IPS-18a (cell line): ENCODE results near the gene RAB11FIP3.
A peak's percentile ranks its signal among the peaks of the same experiment; 100 is the strongest.
"Not testable (repeated sequence)": the region's sequence is repeated elsewhere in the genome, so short reads cannot be mapped to it uniquely, and the experiment has no call there.

Experiments used
- H3K27ac ChIP-seq: one replicate; pipeline ENCODE4 v1.5.1; 2013; ENCODE audit warnings: low read length
- H3K27me3 ChIP-seq: one replicate; pipeline ENCODE4 v1.6.1; 2013; ENCODE audit warnings: mild to moderate bottlenecking, low read length; ENCODE audit not compliant: control insufficient read depth, insufficient read depth
- H3K36me3 ChIP-seq: one replicate; pipeline ENCODE4 v1.6.1; 2013; ENCODE audit warnings: low read depth, low read length; ENCODE audit not compliant: control insufficient read depth
- H3K4me1 ChIP-seq: one replicate; pipeline ENCODE4 v1.6.1; 2013; ENCODE audit warnings: low read depth, low read length; ENCODE audit not compliant: control insufficient read depth
- H3K4me3 ChIP-seq: one replicate; pipeline ENCODE4 v1.5.1; 2013; ENCODE audit warnings: low read length
- H3K9ac ChIP-seq: one replicate; pipeline ENCODE4 v1.6.1; 2013; ENCODE audit warnings: mild to moderate bottlenecking, low read length, moderate library complexity
- H3K9me3 ChIP-seq: one replicate; pipeline ENCODE4 v1.6.1; 2013; ENCODE audit warnings: low read depth, low read length; ENCODE audit not compliant: control insufficient read depth

The RAB11FIP3 gene

GRCh38 chr16:425082-425718 lies at the start of gene RAB11FIP3:
RAB11FIP3 (plus strand) TSS chr16:425649; CDS start chr16:426007, 358 bp downstream.
- Histone ChIP-seq H3K9ac (peak within 1 kb of the TSS; percentile 51), H3K4me1 (peaks cover 7% of the 10 kb centered on the region), H3K36me3 (no peaks in the 10 kb centered on the region), H3K27ac (no peak within 1 kb of the TSS), H3K9me3 (no peaks in the 10 kb centered on the region), H3K27me3 (peaks cover 43% of the 10 kb centered on the region), H3K4me3 (peak within 1 kb of the TSS; percentile 71)

GRCh38 chr16:375927-376816 lies 49.3 kb upstream of the RAB11FIP3 start:
- H3K36me3 ChIP-seq: peaks cover 44% of the 10 kb centered on the region
- H3K27ac ChIP-seq: no peak overlapping the region

DNA sequence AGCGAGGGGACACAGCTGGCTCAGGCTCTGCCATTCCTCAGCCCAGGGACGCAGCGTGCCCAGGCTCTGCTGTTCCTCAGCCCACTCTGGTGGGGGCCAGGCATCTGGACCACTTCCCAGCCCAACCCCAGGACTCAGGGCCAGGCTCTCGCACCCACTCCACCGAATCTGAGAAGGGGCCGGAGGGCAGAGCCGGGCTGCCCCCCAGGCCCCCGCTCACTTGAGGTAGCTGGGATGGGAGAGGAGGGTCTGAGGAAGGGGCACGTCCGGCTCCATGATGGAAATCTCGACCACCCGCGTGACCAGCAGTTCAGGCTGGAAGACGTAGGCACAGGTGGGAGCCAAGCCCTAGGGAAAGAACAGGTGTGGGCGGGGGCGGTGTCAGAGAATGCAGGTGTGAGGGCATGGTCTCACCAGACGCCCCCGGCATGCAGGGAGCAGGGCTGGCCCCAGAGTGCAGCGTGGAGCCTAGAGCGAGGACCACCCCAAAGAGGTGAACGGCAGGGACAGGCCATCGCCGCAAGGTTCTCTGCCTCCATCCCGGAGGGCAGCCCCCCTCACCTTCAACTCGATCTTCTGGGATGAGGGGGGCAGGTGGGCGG lies 48.5 kb upstream of the RAB11FIP3 start:
- H3K4me3 ChIP-seq: no peak overlapping the region
- no peak overlapping the region for H3K27ac ChIP-seq
- peaks cover 38% of the 10 kb centered on the region for H3K36me3 ChIP-seq
- no peaks in the 10 kb centered on the region for H3K4me1 ChIP-seq
- H3K9ac ChIP-seq: no peak overlapping the region
- no peaks in the 10 kb centered on the region for H3K27me3 ChIP-seq
- no peaks in the 10 kb centered on the region for H3K9me3 ChIP-seq

More at GRCh38 chr16:375927-376816, 49.3 kb upstream of the RAB11FIP3 start:
- no peaks in the 10 kb centered on the region for H3K9me3 ChIP-seq
- H3K27me3 ChIP-seq: no peaks in the 10 kb centered on the region
- H3K4me1 ChIP-seq: no peaks in the 10 kb centered on the region
- H3K4me3 ChIP-seq: no peak overlapping the region
- H3K9ac ChIP-seq: no peak overlapping the region

DNA sequence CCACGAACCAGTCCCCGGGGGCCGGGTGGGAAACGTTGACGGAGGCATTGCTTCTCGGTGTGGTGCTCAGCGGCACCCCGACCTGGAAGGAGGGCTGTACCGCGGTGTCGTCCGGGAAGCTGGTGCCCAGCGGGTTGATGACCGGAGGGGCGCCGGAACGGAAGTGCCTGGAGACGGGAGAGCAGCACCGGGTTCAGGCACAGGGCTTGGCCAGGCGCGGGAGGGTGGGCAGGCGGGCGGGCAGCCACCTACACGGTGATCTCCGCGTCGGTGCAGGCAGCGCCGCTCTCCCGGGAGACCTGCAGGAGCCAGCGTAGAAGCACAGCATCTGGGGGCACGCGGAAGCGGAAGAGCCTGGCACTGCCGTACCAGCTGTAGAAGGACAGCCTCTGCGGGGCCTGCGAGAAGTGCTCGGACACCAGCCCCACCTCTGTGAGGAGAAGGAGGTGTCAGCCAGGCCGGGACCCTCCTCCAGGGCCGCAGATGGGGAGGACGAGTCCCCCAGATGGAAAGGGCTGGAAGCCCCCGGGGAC lies 48.0 kb upstream of the RAB11FIP3 start:
- H3K36me3 ChIP-seq: peaks cover 35% of the 10 kb centered on the region
- H3K27me3 ChIP-seq: no peaks in the 10 kb centered on the region
- H3K9me3 ChIP-seq: no peaks in the 10 kb centered on the region
- H3K4me1 ChIP-seq: no peaks in the 10 kb centered on the region
- H3K4me3 ChIP-seq: no peak overlapping the region
- no peak overlapping the region for H3K27ac ChIP-seq
- H3K9ac ChIP-seq: no peak overlapping the region

DNA sequence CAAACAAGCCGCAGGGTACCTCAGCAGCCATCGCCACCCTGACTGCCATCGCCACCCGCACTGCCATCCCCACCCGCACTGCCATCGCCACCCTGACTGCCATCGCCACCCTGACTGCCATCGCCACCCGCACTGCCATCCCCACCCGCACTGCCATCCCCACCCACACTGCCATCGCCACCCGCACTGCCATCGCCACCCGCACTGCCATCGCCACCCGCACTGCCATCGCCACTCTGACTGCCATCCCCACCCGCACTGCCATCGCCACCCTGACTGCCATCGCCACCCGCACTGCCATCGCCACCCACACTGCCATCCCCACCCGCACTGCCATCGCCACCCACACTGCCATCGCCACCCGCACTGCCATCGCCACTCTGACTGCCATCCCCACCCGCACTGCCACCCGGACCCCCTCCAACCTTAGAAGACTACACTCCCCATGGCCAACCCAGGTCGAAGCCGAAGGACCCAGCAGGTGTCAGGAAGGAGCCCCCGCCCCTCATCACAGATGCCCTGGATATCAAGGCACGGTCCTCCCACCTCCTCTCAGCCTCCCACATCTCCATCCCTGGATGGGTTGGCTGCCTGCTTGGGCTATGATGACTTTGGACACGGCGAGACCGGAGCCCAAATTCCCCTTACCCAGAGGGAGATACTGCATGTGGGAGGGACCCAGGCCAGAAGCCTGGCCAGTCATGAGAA lies 47.2 kb upstream of the RAB11FIP3 start:
- H3K36me3 ChIP-seq: peaks cover 31% of the 10 kb centered on the region
- not testable (repeated sequence) for H3K9ac ChIP-seq, H3K9me3 ChIP-seq, H3K4me3 ChIP-seq, H3K4me1 ChIP-seq, H3K27ac ChIP-seq, H3K27me3 ChIP-seq

DNA sequence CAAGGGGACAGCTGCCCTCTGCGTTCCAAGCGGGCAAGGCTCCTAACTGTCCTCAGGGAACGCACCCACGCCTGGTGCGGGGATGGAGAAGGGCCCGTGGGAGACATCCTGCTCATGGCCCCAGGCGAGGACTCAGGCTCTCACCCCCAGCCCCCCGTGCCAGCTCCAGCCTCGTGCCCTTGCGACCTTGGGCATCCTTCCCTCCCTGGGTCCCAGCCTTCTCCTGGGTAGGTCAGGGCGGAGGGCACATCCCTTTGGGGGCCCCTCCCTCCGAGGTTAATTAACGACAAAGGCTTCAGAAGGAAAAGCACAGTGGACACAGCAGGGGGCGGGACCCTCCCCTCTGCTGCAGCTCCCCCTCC lies 46.6 kb upstream of the RAB11FIP3 start:
- Histone ChIP-seq H3K4me3 (no peak overlapping the region), H3K9ac (no peak overlapping the region), H3K36me3 (peaks cover 28% of the 10 kb centered on the region), H3K27ac (no peak overlapping the region), H3K27me3 (no peaks in the 10 kb centered on the region), H3K9me3 (no peaks in the 10 kb centered on the region), H3K4me1 (peaks cover 7% of the 10 kb centered on the region)

DNA sequence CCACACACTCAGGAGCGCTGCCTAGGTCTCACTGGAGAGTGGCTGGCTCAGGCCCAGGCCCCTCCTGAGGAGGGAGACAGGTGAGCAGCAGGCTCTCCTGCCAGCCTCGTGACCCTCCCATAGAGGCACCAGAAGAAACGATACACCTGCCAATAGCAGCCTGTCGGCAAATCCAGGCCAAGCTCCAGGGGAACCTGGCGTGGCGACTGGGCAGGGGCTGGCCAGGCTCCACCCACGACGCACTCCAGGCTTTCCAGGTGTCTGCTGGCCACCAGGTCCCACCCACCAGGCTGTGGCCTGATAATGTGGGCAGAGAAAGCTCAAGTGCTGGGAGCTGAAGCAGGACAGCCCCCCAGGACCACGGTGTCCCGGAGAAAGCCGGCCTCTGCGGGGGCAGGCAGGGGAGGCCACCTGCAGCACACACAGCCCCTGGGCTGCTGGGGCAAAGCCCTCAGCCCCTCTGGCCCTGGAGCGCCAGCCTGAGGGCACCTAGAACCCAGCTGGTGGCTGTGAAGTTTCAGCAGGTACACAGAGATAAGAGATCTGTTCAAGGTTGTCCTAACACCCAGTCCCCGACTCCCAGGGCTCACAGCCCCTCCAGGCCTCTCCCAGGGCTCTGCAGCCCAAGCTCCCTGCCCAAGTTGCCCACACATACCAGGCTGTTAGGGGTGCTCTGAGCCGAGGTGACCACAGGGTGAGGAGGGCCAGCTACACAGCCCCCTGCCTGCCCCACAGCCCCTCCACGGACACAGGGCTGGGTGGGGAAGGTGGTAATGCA lies 46.1 kb upstream of the RAB11FIP3 start:
- Histone ChIP-seq H3K27ac (no peak overlapping the region), H3K4me1 (peaks cover 12% of the 10 kb centered on the region), H3K9me3 (no peaks in the 10 kb centered on the region), H3K27me3 (no peaks in the 10 kb centered on the region), H3K4me3 (no peak overlapping the region), H3K9ac (no peak overlapping the region), H3K36me3 (peaks cover 24% of the 10 kb centered on the region)

- peaks cover 14% of the 10 kb centered on the region for H3K4me1 ChIP-seq
- H3K27me3 ChIP-seq: no peaks in the 10 kb centered on the region
- H3K36me3 ChIP-seq: peaks cover 16% of the 10 kb centered on the region
- H3K4me3 ChIP-seq: peak overlapping the region; percentile 80
- no peak overlapping the region for H3K27ac ChIP-seq
- no peak overlapping the region for H3K9ac ChIP-seq
- H3K9me3 ChIP-seq: no peaks in the 10 kb centered on the region
Observed at GRCh38 chr16:379961-380761, 45.3 kb upstream of the RAB11FIP3 start.

DNA sequence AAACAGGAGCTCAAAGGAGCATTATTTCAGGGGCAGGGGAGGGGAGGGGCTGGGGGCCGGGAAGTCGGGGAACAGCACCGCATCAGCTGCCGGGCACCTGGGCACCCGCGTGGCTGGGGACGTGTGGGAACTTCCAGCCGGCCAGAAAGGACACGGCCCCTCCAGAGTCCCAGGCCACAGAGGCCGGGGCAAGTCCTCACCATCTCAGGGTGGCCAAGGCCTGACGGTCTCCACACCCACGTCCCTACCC lies 44.8 kb upstream of the RAB11FIP3 start:
- H3K4me1 ChIP-seq: peaks cover 14% of the 10 kb centered on the region
- H3K27me3 ChIP-seq: no peaks in the 10 kb centered on the region
- peak overlapping the region; percentile 54 for H3K9ac ChIP-seq
- no peaks in the 10 kb centered on the region for H3K9me3 ChIP-seq
- H3K36me3 ChIP-seq: peaks cover 15% of the 10 kb centered on the region
- H3K27ac ChIP-seq: no peak overlapping the region
- peak overlapping the region; percentile 80 for H3K4me3 ChIP-seq

GRCh38 chr16:381012-381788 lies 44.2 kb upstream of the RAB11FIP3 start:
- H3K9ac ChIP-seq: peak overlapping the region; percentile 54
- H3K27ac ChIP-seq: no peak overlapping the region
- no peaks in the 10 kb centered on the region for H3K9me3 ChIP-seq
- no peaks in the 10 kb centered on the region for H3K27me3 ChIP-seq
- H3K36me3 ChIP-seq: peaks cover 10% of the 10 kb centered on the region
- H3K4me1 ChIP-seq: peaks cover 14% of the 10 kb centered on the region
- H3K4me3 ChIP-seq: peak overlapping the region; percentile 80
